Stimulated activated naive CD4-positive, alpha-beta T cell (primary cell): ENCODE measurements around the gene CAMTA1.
A peak's percentile ranks its signal among the peaks of the same experiment; 100 is the strongest.

ENCODE experiments used
- DNase-seq, 6 experiments: peaks; one replicate each; lab custom pipeline; 2025; lab: John Stamatoyannopoulos, UW

Gene CAMTA1

DNA sequence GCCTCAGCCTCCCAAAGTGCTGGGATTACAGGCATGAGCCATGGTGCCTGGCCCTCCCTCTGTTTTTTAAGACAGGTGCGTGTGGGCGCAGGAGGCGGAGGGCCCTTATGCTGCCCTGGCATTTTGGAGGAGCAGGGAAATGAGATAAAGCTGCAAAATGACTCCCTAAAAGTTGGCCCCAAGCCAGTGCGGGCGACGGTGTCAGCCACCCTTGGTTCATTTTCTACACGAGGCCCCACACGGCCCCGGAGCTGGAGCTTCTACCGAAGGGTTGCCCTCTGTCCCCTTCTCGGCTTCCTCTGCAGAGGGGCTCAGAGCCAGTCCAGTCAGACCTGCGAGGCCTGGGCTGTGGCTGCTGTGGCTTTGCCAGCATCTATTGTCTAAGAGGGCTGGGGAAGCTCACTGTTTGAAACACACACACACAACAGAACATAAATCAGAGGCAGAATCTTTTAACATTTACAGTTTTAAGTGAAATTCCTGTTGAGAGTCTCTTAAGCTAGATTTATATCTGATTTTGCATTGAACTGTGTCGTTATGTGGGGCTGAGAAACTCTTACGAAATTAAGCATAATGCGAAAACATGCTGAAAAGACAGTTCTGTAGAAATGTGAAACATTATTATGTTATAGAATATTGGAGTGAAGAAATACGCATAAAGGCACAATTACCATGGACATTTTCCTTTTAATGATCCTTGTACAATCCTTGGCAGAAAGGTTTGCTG is 255.9 kb downstream of the CAMTA1 start:
- no peak for DNase-seq

DNA sequence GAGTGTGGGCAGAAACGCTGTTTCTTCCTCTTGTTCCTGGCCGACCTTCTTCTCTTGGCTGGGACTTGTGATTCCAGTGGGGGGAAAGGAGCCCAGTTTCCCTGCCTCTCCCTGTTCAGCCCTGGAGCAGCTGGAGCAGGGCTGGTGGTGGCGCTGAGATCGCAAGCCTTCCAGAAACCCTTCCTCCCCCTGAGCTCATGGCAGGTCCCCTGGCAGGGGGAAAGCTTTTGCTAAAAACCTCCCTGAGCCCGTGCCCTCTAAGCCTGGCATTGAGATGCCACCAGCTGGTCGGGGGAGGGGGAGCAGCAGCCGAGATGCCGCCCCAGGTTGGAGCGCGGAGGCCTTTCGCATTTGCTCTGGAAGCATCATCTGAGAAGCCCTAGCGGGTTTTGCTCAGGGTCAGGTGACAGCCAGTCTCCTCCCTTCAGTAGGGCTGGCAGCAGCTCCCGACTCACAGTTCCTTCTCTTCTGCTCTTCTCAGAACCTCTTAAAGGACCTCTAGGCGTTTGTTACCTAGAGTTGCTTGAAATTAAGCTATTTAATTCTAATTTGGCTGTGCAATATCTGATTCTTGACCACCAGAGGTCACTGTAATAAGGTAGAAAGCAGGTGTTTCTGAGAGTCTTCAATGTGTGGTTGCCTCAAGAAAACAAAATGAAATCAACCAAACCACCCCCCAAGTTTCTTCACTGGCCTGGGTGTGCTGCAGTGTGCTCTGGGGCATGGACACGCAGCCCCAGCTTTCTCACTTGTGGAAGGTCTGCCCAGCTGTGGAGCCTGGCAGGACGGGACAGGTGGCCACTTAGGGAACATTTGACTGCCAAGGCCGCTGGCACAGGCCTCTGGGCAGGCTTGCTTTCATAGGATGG is 257.3 kb downstream of the CAMTA1 start:
- DNase-seq = peak in 2 of 6 experiments; percentile 6 to 13

DNA sequence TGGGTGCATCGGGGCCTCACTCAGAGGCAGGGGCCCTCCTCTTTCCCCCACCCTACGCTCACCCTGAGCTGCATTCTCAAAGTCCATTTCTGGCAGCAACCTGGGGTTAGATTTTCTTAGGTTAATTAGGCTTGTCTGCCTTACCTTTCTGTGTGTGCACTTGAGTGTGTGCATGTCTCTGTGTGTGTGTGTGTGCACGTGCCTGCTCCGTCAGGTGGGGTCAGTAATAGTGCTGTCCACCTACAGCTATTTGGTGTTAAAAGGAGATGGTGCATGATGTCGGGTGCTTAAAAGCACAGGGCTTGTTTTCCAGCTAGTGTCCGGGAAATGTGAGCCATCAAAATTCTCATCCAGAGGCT is 257.9 kb downstream of the CAMTA1 start:
- DNase-seq = no peak

GRCh38 chr1:7043719-7044535 is 258.7 kb downstream of the CAMTA1 start:
- DNase-seq = no peak

GRCh38 chr1:7045897-7046296 is 260.6 kb downstream of the CAMTA1 start:
- DNase-seq = no peak

GRCh38 chr1:7046314-7046713 is 261.1 kb downstream of the CAMTA1 start:
- no peak for DNase-seq

DNA sequence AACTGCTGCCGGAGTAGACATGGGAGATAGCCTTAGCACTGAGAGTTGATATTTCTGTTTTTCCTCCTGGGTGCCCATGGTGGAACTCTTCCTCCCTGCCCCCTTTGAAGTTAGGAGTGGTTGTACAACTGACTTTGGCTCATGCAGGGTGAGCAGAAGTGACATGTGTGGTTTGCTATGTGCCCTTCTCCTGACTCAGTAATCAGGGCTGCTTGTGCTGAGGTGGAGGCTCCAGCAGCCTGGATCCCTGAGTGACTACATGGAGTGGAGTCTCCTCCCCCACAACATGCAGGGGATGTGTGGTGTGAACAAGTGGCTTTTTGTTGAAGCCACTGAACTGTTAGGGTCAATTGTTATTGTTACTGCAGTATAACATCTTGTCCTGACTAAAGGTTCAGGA is 261.6 kb downstream of the CAMTA1 start:
- DNase-seq = no peak

- no peak for DNase-seq
Observed at GRCh38 chr1:7047866-7048265, 262.6 kb downstream of the CAMTA1 start.

DNA sequence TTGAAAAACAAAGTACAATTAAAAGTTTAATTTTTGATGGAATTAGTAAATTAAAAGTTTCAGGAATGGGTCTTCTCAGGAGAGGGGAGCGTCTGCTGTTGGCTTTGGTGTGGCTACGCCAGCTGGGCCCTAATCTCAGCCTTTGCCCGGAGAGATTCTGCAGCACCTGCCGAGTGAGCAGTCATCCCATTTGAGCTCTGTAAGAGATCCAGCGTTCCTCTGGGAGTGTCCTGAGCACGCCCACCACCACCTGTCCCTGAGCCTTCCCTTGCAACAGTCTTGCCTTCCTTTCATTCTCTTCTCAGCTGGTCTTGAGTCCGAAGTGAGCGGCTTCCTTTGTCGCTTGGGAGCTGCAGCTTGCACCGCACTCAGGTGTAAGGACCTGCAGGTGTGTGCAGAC is 263.1 kb downstream of the CAMTA1 start:
- DNase-seq = no peak

DNA sequence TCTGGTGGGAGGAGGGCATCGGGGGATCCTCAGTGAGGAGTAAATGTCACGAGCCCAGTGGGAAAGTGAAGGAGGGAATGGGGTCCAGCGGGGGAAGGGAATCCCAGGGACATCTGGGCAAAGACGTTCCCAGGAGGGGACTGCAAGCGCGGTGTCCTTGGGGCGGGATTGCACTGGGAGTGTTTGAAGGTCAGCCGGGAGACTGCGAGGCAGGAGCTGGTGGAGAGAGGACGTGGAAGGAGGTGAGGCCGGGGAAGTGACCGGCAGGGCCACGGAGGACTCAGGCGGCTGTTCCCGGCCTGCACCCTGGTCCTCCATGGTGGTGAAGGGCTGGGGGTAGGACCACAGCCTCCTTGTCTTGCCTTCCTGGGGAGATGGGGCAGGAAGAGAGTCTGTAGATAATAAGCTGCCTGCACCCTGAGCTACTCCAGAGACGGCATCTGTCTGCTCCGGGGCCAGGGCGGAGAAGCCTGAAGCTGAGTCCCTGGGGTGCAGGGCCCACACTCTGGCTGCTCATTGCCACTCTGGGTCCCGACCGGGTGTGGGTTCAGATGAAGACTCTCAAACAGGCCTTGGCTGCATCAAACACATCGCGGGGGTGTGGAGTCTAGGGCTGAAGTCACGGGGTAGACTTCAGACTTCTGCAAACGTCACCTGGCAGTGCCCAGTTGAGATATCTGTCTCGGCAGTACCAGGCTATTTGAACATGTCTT is 264.8 kb downstream of the CAMTA1 start:
- no peak for DNase-seq

DNA sequence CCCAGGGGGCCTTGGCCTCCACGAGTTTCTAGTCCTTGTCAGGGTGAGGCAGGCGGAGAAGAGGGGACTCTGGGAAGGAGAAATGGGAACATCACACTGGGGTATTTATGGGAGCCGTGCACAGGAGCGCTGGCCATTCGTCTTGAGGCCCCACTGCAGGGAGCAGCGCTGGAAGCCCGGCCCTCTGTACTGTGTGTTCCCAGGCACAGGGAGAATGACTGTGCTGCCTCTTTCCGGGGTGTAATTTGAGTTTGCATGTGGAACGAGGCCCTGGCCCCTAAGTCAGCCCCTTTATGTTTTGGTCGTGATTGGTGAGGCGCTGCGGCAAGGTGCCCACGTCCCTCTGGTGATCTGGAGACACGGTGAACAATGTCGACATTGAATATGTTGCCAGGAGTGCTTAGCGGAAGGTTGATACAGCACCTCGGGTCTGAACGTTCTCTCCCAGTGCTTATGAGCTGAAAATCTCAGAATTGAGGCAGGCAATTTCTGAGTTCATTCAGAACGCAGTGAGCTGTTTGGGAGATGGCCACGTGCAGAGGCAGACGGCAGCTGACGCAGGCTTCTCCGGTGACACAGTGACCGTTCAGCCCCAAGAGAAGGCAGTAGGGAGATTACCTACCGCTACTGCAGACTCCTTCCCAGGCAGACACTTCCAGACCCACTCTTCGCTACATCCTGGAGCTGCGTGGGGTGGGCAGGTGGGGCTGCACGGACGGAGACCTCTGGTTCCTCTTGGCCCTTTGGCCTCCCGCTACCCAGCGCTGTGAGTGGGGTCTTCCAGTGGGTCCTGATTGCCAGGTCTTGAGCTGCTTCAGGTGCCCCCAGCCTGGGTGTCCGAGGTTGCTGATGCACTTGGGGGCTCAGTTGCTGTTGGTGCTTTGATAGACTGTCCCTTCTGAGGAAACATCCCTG is 265.8 kb downstream of the CAMTA1 start:
- DNase-seq = no peak

- DNase-seq = no peak
Observed at GRCh38 chr1:7052701-7053100, 267.4 kb downstream of the CAMTA1 start.

GRCh38 chr1:7060745-7061144 is 275.5 kb downstream of the CAMTA1 start:
- no peak for DNase-seq

GRCh38 chr1:7062346-7063061 is 277.2 kb downstream of the CAMTA1 start:
- no peak for DNase-seq

GRCh38 chr1:7063981-7064380 is 278.7 kb downstream of the CAMTA1 start:
- no peak for DNase-seq

DNA sequence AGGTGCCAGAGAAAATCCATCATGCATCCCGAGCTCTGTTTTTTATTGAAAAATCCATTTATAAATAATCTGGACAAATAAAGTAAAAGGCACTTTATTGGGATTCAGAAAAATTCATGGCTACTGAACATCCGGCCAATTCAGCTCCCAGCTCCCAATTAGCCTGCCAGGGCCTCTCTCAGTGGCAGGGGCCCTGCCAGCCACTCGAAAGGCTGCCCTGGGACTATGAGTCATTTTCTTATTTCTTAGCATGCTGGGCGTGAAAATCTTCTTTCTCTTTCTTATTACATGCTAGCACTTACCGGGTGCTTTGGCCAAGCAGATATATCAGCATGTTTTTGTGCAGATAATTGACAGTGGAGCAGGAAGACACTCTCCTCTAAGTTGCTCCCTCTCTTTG is 283.3 kb downstream of the CAMTA1 start:
- DNase-seq = no peak

DNA sequence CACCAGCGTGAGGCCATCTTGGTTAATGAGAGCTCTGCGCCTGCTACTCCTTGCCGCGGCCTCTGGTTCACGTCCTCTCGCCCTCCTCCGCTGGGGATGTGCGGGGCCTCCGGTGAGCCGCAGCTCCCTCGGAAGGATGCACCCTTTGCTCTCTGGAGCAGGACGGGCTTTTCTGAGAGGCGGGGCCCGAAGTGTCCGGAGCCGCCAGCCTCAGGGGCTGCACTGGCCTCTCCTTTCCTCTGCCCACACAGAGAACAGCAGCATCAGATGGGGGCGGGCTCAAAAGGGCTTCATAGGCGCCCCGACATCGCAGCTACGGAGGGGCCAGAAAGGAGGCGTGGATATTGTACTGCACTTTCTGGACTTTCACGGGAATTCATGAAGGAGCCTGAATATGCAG is 284.7 kb downstream of the CAMTA1 start:
- no peak for DNase-seq

GRCh38 chr1:7070389-7071029 is 285.3 kb downstream of the CAMTA1 start:
- DNase-seq = peak; percentile 9 to 54 (median 22)

DNA sequence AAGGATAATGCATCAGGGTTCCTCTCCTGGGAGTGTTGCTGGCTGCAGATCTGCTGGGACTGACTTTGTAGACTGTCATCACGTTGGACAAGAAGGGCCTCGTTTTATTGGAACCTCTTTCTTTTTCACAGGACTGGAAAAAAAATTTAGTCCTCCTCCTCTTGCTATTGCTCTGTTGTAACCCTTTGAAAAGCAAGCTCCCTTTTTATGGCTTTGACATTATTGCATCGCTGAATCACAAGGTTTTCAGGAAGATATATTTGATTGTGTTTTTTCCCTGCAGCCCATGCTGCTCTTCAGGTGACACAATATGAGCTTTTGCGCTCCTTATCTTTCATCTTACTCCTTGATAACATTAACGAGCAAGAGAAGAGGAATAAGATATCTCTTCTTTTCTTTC is 290.9 kb downstream of the CAMTA1 start:
- no peak for DNase-seq

GRCh38 chr1:7076572-7076971 is 291.3 kb downstream of the CAMTA1 start:
- DNase-seq = no peak
